HG02763 (cell line): ENCODE data around the gene CASKIN1.

Experiments
- ATAC-seq: cut with Tn5 transposase; IDR thresholded peaks from one replicate; pipeline ENCODE4 v1.9.1; 2021; ENCODE audit warnings: mild to moderate bottlenecking, moderate library complexity; ENCODE audit not compliant: unreplicated experiment

Gene CASKIN1

DNA sequence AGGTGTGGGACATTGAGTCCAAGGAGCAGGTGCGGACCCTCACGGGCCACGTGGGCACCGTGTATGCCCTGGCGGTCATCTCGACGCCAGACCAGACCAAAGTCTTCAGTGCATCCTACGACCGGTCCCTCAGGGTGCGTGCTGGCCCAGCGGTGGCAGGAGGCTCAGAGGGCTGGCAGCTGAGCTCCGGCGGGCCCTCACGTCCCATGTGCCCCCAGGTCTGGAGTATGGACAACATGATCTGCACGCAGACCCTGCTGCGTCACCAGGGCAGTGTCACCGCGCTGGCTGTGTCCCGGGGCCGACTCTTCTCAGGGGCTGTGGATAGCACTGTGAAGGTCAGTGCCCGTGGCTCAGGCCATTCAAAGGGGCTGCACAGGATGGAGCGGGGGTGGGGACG is 20.4 kb downstream of the CASKIN1 start:
- ATAC-seq, result no peak

DNA sequence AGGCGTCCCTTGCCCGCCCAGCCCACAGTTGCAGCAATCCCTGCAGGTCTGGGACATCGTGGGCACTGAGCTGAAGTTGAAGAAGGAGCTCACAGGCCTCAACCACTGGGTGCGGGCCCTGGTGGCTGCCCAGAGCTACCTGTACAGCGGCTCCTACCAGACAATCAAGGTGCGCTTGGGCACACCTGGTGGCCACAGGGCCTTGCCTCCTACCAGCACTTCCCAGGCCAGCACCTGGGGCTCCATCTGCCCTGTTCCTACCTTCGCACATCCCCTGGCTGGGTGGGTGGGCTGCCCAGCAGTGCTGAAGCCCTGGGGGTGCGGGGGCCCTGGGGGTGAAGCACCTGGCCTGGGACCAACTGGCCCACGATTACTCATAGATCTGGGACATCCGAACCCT is 21.0 kb downstream of the CASKIN1 start:
- no peak for ATAC-seq

DNA sequence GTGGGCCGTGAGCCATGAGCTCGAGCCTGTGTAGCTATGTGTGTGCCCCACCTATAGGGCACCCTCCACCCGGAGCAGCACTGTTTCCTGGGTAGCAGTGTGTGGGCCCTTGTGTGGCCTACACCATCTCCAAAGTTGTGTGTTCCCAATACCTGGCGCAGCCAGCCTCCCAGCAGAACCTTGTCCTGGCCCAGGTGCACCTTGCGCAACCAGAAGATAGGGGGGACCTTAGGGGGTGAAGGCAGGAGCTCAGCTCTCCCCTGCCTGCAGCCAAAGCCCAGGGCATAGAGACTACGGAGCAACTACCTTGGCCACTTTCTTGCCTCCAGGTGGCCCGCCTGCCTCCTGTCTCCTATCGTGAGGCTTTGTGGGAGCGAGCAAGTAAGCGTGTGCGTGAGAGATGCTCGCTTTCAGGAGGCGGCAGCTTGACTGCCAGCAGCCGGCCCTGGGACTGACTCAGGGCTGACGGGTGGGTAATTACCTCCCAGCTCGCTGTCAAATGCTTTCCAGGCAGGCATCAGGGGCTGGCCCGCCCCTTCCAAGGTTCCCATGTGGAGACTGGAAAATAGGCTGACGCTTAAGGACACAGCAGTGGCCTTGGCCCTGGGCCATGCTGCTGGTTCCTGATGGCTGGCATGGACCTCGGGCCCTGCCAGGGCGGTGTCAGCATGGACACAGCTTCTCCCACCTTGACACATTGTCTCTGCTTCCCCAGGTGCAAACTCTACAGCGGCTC is 21.8 kb downstream of the CASKIN1 start:
- ATAC-seq, result no peak

DNA sequence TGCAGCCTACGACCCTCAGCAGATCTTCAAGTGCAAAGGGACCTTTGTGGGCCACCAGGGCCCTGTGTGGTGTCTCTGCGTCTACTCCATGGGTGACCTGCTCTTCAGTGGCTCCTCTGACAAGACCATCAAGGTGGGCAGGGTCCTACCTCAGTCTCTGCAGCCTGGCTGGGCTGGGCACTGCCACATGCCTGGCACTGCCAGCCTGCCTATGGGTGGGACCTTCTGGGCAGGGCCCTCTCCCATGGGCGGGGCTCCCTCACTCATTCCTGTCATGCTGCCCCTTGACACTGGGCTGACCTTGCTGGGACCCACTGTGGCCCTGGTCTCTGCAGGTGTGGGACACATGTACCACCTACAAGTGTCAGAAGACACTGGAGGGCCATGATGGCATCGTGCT is 22.5 kb downstream of the CASKIN1 start:
- no peak for ATAC-seq

DNA sequence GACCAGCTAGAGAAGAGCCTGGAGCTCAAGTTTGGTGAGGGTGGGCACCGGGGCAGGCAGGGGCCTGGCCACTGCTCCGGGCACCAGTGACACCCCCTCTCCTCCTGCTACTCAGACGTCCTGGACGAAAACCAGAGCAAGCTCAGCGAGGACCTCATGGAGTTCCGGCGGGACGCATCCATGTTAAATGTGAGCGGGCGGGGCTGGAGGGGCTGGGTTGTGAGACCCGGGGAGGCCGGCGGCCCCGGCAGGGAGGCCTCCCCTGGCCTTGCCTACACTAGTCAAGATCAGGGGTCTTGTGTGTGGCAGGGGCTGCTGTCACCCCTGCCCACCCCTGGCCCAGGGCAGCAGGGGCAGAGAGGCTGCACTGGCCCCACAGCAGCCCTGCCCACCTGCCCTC is 23.0 kb downstream of the CASKIN1 start:
- no peak for ATAC-seq

DNA sequence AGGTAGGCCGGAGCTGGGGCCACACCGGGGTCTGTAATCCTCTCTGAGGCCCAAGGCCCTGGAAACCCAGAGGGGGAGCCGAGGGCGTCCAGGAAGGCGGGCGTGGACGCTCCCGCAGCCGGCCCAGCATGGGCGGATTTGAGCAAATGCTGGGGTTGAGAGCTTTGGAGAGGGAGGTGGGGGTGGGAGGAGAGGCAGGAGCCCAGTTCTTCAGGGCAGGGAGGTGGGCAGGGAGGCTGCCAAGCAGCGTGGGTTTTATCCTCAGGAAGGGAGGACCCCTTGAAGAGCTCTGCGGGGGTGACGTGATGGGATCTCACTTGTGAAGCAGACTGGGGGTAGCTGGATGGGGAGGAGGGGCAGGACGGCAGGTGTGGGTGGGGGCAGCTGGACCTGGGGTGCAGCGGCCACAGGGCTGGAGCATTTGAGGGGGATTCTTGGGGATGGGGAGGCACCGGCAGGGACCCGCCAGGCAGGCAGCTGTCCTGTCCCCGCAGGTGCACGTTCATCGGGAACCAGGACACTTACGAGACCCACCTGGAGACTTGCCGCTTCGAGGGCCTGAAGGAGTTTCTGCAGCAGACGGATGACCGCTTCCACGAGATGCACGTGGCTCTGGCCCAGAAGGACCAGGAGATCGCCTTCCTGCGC is 23.6 kb downstream of the CASKIN1 start:
- ATAC-seq, result no peak

DNA sequence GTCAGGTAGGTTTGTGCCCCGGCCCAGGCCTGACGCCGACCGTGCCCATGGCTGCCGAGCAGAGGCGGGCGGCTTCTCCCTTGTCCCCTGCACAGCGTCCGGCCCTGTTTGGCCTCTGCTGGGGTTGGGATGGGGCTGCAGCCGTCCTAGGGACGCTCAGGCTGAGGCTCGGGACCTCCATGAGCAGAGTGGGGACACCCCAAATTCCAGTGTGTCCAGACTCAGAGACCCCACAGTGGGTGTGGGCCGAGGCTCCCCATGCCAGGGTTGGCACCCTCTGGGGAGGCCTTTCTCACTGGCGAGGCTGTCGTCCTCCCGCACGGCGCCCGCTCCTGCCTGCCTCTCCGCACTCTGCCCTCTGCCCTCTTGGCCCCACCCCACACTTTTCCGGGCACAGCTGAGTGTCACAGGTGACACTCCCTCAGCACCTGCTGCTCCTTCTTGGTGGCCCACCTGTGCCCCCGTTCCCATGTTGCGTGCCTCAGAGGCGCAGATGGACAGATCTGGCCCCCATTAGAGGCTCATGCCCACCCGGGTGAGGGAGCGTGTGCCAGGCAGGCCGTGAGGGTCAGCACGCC is 24.7 kb downstream of the CASKIN1 start:
- ATAC-seq, result no peak

DNA sequence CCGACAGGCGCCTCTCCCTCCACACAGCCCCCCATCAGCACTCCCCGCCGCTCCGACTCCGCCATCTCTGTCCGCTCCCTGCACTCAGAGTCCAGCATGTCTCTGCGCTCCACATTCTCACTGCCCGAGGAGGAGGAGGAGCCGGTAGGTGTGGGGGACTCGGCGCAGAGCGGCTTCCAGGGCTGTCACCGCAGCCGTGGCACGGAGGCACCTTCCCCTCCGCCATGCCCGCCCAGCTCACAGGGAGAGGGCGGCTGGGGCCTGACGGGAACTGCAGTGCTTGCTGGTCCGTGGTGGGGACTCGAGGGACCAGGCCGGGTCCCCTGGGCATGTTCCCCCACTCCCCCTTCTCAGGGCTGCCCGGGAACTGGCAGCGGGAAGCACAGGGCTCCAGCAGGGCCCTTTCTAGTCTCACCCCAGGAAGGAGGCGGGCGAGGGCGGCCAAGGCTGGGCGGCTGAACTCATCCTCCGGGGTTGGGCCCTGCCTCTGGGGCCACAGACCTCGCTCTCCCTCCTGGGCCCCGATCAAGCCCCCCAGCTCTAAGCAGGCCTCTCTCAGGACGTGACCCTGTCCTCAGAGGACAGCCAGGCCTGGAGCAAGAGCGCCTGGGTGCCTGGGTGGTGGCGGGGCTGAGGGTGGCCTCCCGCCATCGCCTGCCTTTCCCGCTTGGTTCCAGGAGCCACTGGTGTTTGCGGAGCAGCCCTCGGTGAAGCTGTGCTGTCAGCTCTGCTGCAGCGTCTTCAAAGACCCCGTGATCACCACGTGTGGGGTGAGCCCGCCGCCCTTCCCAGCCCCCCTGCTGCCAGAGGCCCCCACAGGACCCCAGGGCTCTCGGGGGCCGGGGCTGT is 25.6 kb downstream of the CASKIN1 start:
- ATAC-seq, result no peak

DNA sequence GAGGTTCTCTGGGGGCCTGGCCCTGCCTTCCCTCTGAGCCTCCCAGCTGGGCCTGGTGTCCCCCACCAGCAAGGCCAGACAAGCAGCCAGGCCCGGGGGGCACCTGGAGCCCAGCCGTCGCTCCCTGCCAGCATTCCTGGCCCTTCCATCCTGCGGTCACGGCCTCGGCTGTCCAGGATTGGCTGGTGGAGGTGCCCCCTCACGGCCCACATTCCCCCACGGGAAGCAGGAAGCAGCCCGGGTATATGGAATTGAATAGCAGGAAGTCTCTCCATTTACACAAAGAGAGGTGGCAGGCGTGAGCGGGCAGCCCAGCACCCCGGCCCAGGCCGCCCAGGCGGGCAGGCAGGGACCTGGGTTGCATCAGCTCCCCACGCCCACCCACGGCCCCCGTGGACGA is 26.3 kb downstream of the CASKIN1 start:
- ATAC-seq, result no peak

DNA sequence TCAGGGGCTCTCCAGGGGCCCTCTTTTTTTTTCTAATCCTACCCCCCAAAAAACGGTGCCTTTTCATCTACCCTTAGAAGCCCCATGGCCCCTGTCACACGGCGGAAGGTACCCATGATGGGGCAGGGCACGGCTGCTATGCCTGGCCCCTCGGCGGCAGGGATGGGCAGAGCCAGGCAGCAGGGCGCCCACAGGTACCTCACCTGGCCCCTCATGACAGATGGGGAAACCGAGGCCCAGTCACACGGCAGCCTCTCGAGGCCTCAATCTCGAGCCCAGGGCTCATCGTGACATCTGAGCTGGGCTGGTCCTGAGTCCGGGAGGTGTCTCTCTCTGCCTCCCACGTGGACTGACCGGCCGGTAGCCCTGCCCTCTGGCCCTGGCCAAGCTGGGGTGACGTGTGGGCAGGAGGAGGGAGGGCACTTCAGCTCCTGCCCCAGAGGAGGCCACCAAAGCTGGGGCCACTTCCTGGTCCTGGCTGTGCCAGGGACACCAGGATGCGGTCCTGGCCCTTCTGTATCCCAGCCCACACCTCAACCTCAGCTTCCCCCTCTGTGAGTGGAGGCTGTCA is 29.3 kb downstream of the CASKIN1 start:
- ATAC-seq, result no peak

DNA sequence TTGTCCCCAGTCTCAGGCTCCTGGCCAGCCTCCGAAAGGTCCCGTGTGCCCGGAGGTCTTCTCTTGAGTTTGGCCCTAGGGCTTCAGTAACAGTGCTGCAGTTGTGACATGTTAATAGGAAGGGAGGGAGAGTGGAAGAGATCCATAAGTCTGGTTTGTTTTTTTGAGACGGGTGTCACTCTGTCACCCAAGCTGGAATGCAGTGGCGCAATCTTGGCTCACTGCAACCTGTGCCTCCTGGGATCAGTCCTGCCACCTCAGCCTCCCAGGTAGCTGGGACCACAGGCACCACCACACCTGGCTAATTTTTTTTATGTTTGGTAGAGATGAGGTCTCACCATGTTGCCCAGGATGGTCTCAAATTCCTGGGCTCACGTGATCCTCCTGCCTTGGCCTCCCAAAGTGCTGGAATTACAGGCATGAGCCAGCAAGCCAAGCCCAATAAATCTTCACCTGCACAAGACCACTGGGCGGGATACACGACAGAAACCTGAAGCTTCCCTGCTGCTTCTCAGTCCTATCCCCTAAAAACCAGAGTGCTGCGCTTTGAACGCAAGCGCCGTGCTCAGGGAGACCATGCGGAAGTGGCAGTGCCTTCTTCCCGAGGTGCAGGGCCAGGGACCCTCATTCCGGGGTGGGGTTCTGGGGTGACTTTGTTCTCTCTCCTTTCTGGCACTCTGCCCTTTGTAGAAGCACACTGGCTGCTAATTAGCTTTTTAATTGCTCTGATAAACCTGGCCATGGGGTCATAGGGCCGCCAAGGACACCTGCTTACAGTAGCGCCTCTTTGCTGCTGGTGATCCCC is 29.9 kb downstream of the CASKIN1 start:
- no peak for ATAC-seq

DNA sequence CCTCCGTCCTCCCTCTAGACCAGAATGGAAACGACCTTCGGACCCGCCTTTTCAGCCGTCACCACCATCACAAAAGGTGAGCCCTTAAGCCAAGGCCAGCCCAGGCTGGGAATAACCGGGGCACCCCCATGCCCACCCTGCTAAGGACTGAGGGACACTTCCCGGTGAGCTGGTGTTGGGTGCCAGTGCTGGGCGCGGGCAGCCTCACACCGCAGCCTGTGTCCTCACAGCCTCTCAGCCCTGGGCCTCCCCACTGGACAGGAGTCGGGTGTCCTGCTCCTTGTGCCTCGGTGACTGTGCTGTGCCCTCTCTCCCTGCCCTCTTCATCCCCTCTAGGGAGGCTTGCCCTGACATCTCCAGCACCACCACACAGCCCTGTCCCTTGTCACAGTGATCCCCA is 30.5 kb downstream of the CASKIN1 start:
- no peak for ATAC-seq

DNA sequence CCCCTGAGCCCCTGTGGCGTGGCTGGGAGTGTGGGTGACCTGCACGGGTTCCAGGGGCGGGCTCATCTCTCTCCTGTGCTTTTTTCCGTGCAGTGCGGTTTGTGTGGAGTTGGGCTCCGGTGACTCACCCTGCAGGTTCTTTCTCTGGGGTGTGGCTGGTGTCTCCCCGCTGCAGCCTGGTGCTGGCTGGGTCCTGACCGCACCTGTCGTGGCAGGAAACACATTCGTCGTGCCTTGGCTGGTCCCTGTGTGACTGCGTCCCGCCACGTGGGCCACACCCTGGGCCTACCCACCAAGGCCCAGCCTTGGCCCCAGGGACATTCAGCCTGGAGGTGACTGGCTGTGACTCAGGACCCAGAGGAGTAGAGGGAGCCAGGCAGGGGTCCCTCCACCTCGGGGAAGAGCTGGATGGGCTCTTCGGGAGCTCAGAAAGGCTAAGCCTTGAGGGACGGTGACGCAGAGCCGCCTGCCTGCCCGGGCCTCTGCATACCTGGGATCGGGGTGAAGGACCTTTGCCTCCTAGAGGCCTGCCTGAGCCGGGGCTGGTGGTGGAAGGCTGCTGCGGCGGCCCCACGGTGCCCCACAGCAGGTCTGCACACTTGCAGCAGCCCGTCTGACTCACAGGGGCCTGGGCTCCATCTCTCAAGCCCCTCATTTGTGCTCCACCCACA is 33.1 kb downstream of the CASKIN1 start:
- no peak for ATAC-seq

DNA sequence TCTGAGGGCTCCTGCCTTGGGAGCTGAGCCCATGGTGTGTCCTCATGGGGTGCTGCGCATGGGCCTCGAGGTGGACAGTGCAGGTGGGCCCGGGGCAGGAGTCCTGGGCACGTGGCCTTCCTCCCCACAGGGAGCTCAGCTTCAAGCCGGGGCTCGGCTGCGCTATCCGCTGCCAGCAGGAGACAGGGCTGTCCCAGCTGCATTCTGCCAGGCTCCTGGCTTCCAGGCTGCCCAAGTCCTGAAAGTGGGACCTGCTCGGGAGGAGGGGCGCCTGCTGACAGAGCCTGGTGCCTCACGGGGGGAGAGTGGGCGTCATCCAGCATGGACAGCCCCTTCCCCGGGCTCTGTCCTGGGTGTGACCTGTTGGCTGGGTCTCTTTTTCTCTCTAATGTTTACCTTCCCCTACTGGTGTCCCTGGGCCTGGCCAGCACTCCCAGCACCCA is 33.7 kb downstream of the CASKIN1 start:
- no peak for ATAC-seq

DNA sequence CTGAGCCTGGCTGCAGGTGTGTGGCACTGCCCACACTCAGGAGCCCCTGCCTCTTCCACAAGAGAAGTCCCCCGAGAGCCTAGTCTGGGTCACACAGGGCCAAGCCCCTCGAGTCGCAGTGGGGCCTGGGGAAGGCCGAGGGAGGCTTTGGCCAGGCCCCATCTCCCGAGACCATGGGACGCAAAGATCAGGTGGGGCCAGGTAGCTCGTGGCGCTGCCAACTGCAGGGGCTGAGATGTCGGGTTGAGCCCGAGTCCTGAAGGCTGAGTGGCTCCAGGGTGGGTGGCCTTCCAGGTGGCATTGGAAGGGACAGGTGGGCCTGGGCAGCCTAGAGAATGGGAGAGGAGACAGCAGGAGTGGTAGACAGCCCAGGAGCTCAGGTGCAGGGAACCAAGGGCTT is 34.5 kb downstream of the CASKIN1 start:
- ATAC-seq, result no peak

DNA sequence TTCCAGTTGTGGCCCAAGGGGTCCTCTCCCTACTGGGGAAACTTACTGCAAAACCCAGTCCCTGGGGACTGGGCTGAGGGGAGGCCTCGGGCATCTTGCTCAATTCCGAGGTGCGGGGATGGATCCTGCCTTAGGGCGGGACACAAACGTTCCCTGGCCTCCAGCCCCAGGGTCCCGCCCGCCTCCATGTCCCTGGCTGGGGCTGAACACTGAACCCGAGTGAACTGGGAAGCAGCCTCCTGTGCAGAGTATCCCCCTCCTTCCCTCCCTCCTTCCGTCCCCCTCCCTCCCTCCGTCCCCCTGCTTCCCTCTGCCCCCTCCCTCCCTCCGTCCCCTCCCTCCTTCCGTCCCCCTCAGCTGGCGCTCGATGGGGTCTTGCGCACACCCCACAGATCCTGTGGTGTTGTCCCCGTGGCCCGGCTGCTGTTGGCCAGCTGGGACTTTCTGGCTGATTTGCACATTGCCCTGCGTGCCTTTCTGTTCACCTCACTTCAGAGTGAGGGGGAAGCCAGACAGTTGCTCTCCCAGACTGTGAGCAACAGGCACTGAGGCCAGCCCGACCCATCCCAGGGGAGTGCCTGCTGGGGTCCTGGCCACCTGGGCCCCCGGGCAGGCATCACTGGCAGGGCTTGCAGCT is 35.4 kb downstream of the CASKIN1 start:
- ATAC-seq, result no peak

DNA sequence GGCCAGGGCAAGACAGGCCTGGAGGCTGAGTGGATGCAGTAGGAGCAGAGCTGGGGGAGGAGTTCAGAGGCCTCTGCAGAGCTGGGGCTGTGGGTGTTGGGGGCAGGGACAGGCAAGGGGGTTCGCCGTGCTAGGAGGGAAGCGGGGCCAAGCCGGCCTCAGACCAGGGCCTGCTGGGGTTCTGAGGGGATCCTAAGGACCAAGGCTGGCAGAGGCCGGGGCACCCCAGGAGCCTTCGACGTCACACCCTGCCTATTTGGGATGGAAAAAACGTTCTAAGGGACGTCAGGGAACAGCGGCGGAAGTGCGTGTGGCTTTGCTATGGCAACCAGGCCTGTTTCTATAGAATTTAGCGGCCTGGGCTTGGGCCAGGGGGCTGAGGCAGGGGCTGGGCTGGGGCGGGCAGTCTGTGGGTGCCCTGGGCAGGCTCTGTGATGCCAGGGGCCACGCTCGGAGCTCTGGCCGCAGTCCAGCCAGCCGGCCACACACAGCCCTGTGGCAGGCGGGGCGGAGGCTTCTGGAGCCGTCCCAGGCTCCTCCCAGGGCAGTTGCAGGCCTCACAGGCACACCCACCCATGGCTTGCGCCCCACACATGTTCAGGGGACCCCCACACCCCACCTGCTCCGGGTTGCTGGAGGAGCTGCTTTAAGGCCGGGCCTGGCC is 37.1 kb downstream of the CASKIN1 start:
- no peak for ATAC-seq

DNA sequence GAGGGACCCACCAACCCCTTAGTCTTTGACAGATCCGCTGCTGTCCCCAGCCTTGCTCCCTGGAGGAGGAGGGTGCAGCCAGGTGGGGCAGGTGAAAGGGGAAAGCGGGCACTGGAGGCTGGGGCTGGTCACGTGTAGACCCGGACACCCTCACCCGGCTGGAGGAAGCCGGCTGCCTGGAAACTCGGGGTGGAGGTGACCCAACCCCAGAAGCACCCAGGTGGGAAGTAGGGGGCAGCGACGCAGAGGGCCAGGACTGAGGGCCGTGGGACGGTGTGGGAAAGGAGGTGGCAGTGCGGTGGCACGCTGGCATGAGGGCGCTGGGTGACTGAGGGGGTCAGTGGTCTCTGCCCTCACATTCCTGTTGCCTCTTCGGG is 38.2 kb downstream of the CASKIN1 start:
- no peak for ATAC-seq
